NOMO-1 treated with dmso at 0.1 percent for 144 hours (cell line): ENCODE measurements around the gene GPR61.
A peak's percentile ranks its signal among the peaks of the same experiment; 100 is the strongest.

ENCODE experiments used
- DNase-seq: peaks from one replicate; lab custom pipeline; 2025; ENCODE audit not compliant: unreplicated experiment; lab: John Stamatoyannopoulos, UW

Gene GPR61

GRCh38 chr1:109508873-109509175 is 30.8 kb upstream of the GPR61 start:
- no peak for DNase-seq

GRCh38 chr1:109509176-109510134 is 30.2 kb upstream of the GPR61 start, which contains the start of gene AMIGO1:
AMIGO1 (minus strand) TSS chr1:109509727; CDS start chr1:109508912, 815 bp downstream.
- no peak for DNase-seq

GRCh38 chr1:109513110-109513710 is 26.5 kb upstream of the GPR61 start:
- DNase-seq, result no peak

GRCh38 chr1:109514846-109515245 is 24.8 kb upstream of the GPR61 start:
- DNase-seq, result no peak

GRCh38 chr1:109516872-109517271 is 22.8 kb upstream of the GPR61 start:
- DNase-seq, result no peak

GRCh38 chr1:109517337-109517736 is 22.3 kb upstream of the GPR61 start:
- DNase-seq, result no peak

GRCh38 chr1:109521002-109521951 is 18.4 kb upstream of the GPR61 start:
- DNase-seq, result no peak

GRCh38 chr1:109522026-109522425 is 17.6 kb upstream of the GPR61 start:
- no peak for DNase-seq

- no peak for DNase-seq
Observed at GRCh38 chr1:109523706-109524105, 16.0 kb upstream of the GPR61 start.

- no peak for DNase-seq
Observed at GRCh38 chr1:109527098-109527811, 12.4 kb upstream of the GPR61 start.

GRCh38 chr1:109527846-109528695 is 11.6 kb upstream of the GPR61 start:
- DNase-seq, result no peak

GRCh38 chr1:109528712-109529111 is 11.0 kb upstream of the GPR61 start:
- no peak for DNase-seq

GRCh38 chr1:109529881-109530456 is 9.7 kb upstream of the GPR61 start:
- no peak for DNase-seq

- DNase-seq, result no peak
Observed at GRCh38 chr1:109530457-109531087, 9.1 kb upstream of the GPR61 start.

- DNase-seq, result no peak
Observed at GRCh38 chr1:109531380-109531779, 8.3 kb upstream of the GPR61 start.

GRCh38 chr1:109531826-109532364 is 7.8 kb upstream of the GPR61 start:
- DNase-seq, result no peak

GRCh38 chr1:109532365-109533136 is 7.1 kb upstream of the GPR61 start:
- DNase-seq, result peak; percentile 41

GRCh38 chr1:109534307-109534858 is 5.3 kb upstream of the GPR61 start:
- DNase-seq, result no peak
